Neural progenitor cell (in vitro differentiated cells): ENCODE data around the gene IL1RAPL1.

Experiments used
- EZH2 ChIP-seq: fragments of 200-600 bp; sonication (generic); IDR thresholded peaks from 2 replicates; pipeline ENCODE4 v1.6.1; 2017; ENCODE audit warnings: antibody characterized with exemption, mild to moderate bottlenecking, moderate library complexity
- EZH2phosphoT487 ChIP-seq: fragments of 200-600 bp; sonication (generic); IDR thresholded peaks from 2 replicates; pipeline ENCODE4 v1.6.1; 2017; ENCODE audit warnings: antibody characterized with exemption
- TF ChIP-seq, protein P1 (sequence below): fragments of 200-600 bp; sonication (generic); IDR thresholded peaks from 2 replicates; pipeline ENCODE4 v1.5.1; 2017; ENCODE audit warnings: antibody characterized with exemption, mild to moderate bottlenecking

- TF ChIP-seq, protein P1, sequence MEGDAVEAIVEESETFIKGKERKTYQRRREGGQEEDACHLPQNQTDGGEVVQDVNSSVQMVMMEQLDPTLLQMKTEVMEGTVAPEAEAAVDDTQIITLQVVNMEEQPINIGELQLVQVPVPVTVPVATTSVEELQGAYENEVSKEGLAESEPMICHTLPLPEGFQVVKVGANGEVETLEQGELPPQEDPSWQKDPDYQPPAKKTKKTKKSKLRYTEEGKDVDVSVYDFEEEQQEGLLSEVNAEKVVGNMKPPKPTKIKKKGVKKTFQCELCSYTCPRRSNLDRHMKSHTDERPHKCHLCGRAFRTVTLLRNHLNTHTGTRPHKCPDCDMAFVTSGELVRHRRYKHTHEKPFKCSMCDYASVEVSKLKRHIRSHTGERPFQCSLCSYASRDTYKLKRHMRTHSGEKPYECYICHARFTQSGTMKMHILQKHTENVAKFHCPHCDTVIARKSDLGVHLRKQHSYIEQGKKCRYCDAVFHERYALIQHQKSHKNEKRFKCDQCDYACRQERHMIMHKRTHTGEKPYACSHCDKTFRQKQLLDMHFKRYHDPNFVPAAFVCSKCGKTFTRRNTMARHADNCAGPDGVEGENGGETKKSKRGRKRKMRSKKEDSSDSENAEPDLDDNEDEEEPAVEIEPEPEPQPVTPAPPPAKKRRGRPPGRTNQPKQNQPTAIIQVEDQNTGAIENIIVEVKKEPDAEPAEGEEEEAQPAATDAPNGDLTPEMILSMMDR: no peak
- TF ChIP-seq EZH2: no peak
- no peak for TF ChIP-seq EZH2phosphoT487
Observed at GRCh38 chrX:28670074-28670473, 82.8 kb downstream of the IL1RAPL1 start.
